SU-DHL-6 (cell line): ENCODE data around the gene FRMPD4.

Source experiments
- H2AFZ ChIP-seq: fragments of 200-600 bp; sonication (generic); 2 replicates; pipeline ENCODE4 v1.6.1; 2014; ENCODE audit warnings: low read depth, mild to moderate bottlenecking, moderate library complexity, mixed read lengths, antibody characterized with exemption, low read length; ENCODE audit not compliant: severe bottlenecking
- H3F3A ChIP-seq: fragments of 200-600 bp; shearing (Covaris generic); 2 replicates; pipeline ENCODE4 v1.6.0; 2016; ENCODE audit warnings: antibody characterized with exemption, mild to moderate bottlenecking; ENCODE audit not compliant: insufficient read depth
- H3K27ac ChIP-seq: fragments of 200-600 bp; sonication (generic); 2 replicates; pipeline ENCODE4 v1.5.1; 2016; ENCODE audit warnings: low read depth, mild to moderate bottlenecking, low read length, moderate library complexity, mixed read lengths
- H3K27me3 ChIP-seq: fragments of 200-600 bp; sonication (generic), shearing (Covaris generic); 2 replicates; pipeline ENCODE4 v1.6.0; 2014; ENCODE audit warnings: mild to moderate bottlenecking, low read length
- H3K36me3 ChIP-seq: fragments of 200-600 bp; sonication (generic); 2 replicates; pipeline ENCODE4 v1.6.1; 2014; ENCODE audit warnings: mild to moderate bottlenecking, low read length, mixed read lengths
- H3K4me2 ChIP-seq: fragments of 300-600, 200-600 bp; shearing (Covaris generic), sonication (generic); 2 replicates; pipeline ENCODE4 v1.6.0; 2014; ENCODE audit warnings: low read length, low read depth, mild to moderate bottlenecking; ENCODE audit not compliant: poor library complexity, severe bottlenecking
- H3K4me3 ChIP-seq: fragments of 200-600 bp; sonication (generic); 2 replicates; pipeline ENCODE4 v1.5.1; 2014; ENCODE audit warnings: antibody characterized with exemption, low read length, mild to moderate bottlenecking, mixed read lengths; ENCODE audit not compliant: insufficient read depth, poor library complexity, severe bottlenecking
- H3K79me2 ChIP-seq: fragments of 200-600 bp; sonication (generic); 2 replicates; pipeline ENCODE4 v1.6.1; 2014; ENCODE audit warnings: mild to moderate bottlenecking, low read length, moderate library complexity; ENCODE audit not compliant: insufficient read depth
- H3K9ac ChIP-seq: fragments of 200-600 bp; sonication (generic); 2 replicates; pipeline ENCODE4 v1.7.0; 2014; ENCODE audit warnings: mild to moderate bottlenecking, low read length
- H3K9me2 ChIP-seq: fragments of 200-600 bp; sonication (generic); replicated peaks from 2 replicates; pipeline ENCODE4 v1.6.1; 2014; ENCODE audit warnings: low read length; ENCODE audit not compliant: insufficient read depth
- H3K9me3 ChIP-seq: fragments of 200-600 bp; sonication (generic); 2 replicates; pipeline ENCODE4 v1.6.1; 2014; ENCODE audit warnings: low read length, mixed read lengths; ENCODE audit not compliant: insufficient read depth
- H4K20me1 ChIP-seq: fragments of 200-600 bp; sonication (generic); 2 replicates; pipeline ENCODE4 v1.6.1; 2014; ENCODE audit warnings: low read depth, mild to moderate bottlenecking, antibody characterized with exemption, low read length, moderate library complexity, mixed read lengths
- CTCF ChIP-seq: fragments of 200-600 bp; sonication (generic); IDR thresholded peaks from one replicate; pipeline ENCODE4 v1.5.1; 2017; ENCODE audit warnings: antibody characterized with exemption, mild to moderate bottlenecking, low read length, moderate library complexity; ENCODE audit not compliant: insufficient read depth, poor library complexity, severe bottlenecking
- EZH2phosphoT487 ChIP-seq: fragments of 200-600 bp; sonication (generic), shearing (Covaris generic); conservative IDR thresholded peaks from 2 replicates; pipeline ENCODE4 v1.6.1; 2018; ENCODE audit warnings: mild to moderate bottlenecking, antibody characterized with exemption, low read length, moderate library complexity, mixed read lengths

FRMPD4 gene

GRCh38 chrX:12339921-12340320 lies 201.6 kb downstream of the FRMPD4 start:
- Histone ChIP-seq H3K4me2 (no peak overlapping the region), H4K20me1 (no peaks in the 10 kb centered on the region), H3F3A (no peaks in the 10 kb centered on the region), H3K9ac (no peak overlapping the region), H3K27me3 (no peaks in the 10 kb centered on the region), H2AFZ (no peak overlapping the region), H3K79me2 (no peaks in the 10 kb centered on the region), H3K27ac (no peak overlapping the region), H3K4me3 (no peak overlapping the region), H3K36me3 (no peaks in the 10 kb centered on the region), H3K9me2 (no peaks in the 10 kb centered on the region), H3K9me3 (no peaks in the 10 kb centered on the region)
- no peak for TF ChIP-seq CTCF

GRCh38 chrX:12344954-12345353 lies 206.7 kb downstream of the FRMPD4 start:
- Histone ChIP-seq H3F3A (no peaks in the 10 kb centered on the region), H3K4me3 (no peak overlapping the region), H3K9me3 (no peaks in the 10 kb centered on the region), H4K20me1 (no peaks in the 10 kb centered on the region), H3K79me2 (no peaks in the 10 kb centered on the region), H3K4me2 (no peak overlapping the region), H3K27ac (no peak overlapping the region), H2AFZ (no peak overlapping the region), H3K9me2 (no peaks in the 10 kb centered on the region), H3K27me3 (no peaks in the 10 kb centered on the region), H3K9ac (no peak overlapping the region), H3K36me3 (no peaks in the 10 kb centered on the region)
- no peak for TF ChIP-seq EZH2phosphoT487
- no peak for TF ChIP-seq CTCF

DNA sequence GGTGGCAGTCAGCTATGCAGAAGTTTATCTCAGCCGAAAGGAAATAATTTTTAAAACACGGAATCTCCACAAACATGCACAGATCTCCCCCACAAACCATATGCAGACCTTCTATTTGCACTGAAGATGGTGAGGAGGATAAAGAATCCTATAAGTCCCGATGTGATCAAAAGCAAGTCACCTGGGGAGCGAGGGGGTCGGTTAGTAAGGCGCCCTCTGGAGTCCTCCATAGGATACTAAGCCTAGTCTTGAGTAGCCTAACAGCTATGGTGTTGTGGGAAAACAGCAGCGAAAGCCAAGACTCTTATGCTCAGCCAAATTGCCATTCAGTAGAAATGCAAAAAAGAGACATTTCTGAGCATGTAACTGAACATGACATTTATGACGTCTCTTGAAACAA lies 210.9 kb downstream of the FRMPD4 start:
- no peak overlapping the region for H2AFZ ChIP-seq
- no peaks in the 10 kb centered on the region for H3K27me3 ChIP-seq
- no peaks in the 10 kb centered on the region for H3K9me2 ChIP-seq
- H3K27ac ChIP-seq: no peak overlapping the region
- no peaks in the 10 kb centered on the region for H3K79me2 ChIP-seq
- H3K9ac ChIP-seq: no peak overlapping the region
- H3K9me3 ChIP-seq: no peaks in the 10 kb centered on the region
- H3K4me2 ChIP-seq: no peak overlapping the region
- no peaks in the 10 kb centered on the region for H3F3A ChIP-seq
- TF ChIP-seq CTCF (no peak), EZH2phosphoT487 (no peak)
- no peaks in the 10 kb centered on the region for H4K20me1 ChIP-seq
- H3K4me3 ChIP-seq: no peak overlapping the region
- no peaks in the 10 kb centered on the region for H3K36me3 ChIP-seq

DNA sequence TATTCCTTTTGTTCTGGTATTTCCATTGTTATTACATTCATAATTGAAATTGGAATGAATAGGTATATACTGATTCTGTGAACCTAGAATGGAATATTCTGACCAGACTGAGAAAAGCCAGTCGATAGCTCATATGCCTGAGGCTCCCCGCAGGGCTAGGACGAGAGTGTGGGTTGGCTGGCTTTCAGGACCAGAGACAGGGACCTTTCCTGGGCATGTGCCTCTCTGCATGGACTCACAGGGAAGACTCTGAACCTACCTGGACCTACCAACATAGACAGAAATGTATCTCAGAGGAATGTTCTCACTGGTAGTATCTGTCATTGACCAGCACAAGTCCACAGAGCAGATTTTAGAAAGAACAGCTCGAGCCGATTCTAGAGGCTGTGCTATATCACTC lies 214.6 kb downstream of the FRMPD4 start:
- Histone ChIP-seq H3K9me2 (no peaks in the 10 kb centered on the region), H3K36me3 (no peaks in the 10 kb centered on the region), H3K79me2 (no peaks in the 10 kb centered on the region), H3F3A (no peaks in the 10 kb centered on the region), H4K20me1 (no peaks in the 10 kb centered on the region), H3K9ac (no peak overlapping the region), H3K27ac (no peak overlapping the region), H2AFZ (no peak overlapping the region), H3K9me3 (no peaks in the 10 kb centered on the region), H3K4me3 (no peak overlapping the region), H3K27me3 (no peaks in the 10 kb centered on the region), H3K4me2 (no peak overlapping the region)
- no peak for TF ChIP-seq EZH2phosphoT487
- no peak for TF ChIP-seq CTCF
